ENCODE measurements around the gene FCHSD1.

DNA sequence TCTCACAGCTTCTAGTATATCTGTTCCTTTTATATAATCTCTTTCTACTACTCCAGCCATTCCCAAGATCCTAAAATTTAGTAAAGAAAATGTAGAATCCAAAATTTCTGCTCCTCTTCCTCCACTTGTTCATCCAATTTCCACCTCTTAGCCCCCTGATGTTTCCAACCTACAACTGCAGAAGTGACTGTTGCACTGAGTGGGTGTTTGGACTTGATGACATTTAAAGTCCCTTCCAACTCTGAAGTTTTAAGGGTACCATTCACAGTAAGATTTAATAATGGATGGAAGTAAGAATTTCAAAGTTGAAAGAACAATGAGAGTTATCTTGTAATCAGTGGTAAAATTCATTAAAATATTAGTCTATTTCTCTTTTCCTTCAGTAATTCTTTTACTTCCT lies 37.9 kb downstream of the FCHSD1 start:
- TF ChIP-seq, protein P1, sequence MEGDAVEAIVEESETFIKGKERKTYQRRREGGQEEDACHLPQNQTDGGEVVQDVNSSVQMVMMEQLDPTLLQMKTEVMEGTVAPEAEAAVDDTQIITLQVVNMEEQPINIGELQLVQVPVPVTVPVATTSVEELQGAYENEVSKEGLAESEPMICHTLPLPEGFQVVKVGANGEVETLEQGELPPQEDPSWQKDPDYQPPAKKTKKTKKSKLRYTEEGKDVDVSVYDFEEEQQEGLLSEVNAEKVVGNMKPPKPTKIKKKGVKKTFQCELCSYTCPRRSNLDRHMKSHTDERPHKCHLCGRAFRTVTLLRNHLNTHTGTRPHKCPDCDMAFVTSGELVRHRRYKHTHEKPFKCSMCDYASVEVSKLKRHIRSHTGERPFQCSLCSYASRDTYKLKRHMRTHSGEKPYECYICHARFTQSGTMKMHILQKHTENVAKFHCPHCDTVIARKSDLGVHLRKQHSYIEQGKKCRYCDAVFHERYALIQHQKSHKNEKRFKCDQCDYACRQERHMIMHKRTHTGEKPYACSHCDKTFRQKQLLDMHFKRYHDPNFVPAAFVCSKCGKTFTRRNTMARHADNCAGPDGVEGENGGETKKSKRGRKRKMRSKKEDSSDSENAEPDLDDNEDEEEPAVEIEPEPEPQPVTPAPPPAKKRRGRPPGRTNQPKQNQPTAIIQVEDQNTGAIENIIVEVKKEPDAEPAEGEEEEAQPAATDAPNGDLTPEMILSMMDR (IDR thresholded peaks at IDR 0.05) = no peak
- no peak for TF ChIP-seq EZH2 (IDR thresholded peaks at IDR 0.05; ENCODE audit: borderline replicate concordance, insufficient read depth, low read depth, low read length, poor library complexity, severe bottlenecking)

All from B cell (primary cell).